PC-9 (cell line): Measurements from ENCODE around the gene SLC22A13. TPM values are rescaled to one million over a fixed set of nuclear protein-coding genes. Genes with fewer than 3 reads are reported as not detected.

ENCODE experiments used
- BruUV-seq: library from RNA; stranded (reverse); fragments of 400-500 nt; replicated peaks from 2 replicates; lab custom pipeline; 2021; lab: Mats Ljungman, UMichigan
- CTCF ChIA-PET: fragments of 300-600 bp; sonication (Branson Sonifier 250); formaldehyde crosslinking; loops from one replicate; lab custom pipeline; 2022; ENCODE audit warnings: antibody characterized with exemption; lab: Charles Lee
- POLR2A ChIA-PET: fragments of 300-600 bp; sonication (Branson Sonifier 250); formaldehyde crosslinking; loops from one replicate; lab custom pipeline; 2022; ENCODE audit warnings: antibody characterized with exemption; ENCODE audit not compliant: unreplicated experiment; lab: Charles Lee
- DNase-seq, 2 experiments: peaks; one replicate each; pipeline versions ENCODE4 v3.0.0 to v3.0.0-alpha.2; 2015 to 2022; ENCODE audit warnings: mixed read lengths in 1 of 2
- H2AFZ ChIP-seq: fragments of 200-600 bp; sonication (generic); 2 replicates; pipeline ENCODE4 v1.8.1; 2017; ENCODE audit warnings: antibody characterized with exemption
- H3F3A ChIP-seq: fragments of 200-600 bp; sonication (generic); 2 replicates; pipeline ENCODE4 v1.8.1; 2017; ENCODE audit warnings: antibody characterized with exemption, mild to moderate bottlenecking, low read depth; ENCODE audit not compliant: insufficient read depth
- H3K27ac ChIP-seq: fragments of 200-600 bp; sonication (generic); 2 replicates; pipeline ENCODE4 v1.6.1; 2016; ENCODE audit warnings: mixed run types
- H3K27me3 ChIP-seq: fragments of 200-600 bp; sonication (generic); 2 replicates; pipeline ENCODE4 v1.6.1; 2016; ENCODE audit warnings: low read depth, mixed run types; ENCODE audit not compliant: insufficient read depth
- H3K36me3 ChIP-seq: fragments of 200-600 bp; sonication (generic); 2 replicates; pipeline ENCODE4 v1.6.1; 2016; ENCODE audit warnings: low read depth, mixed run types
- H3K4me1 ChIP-seq: fragments of 200-600 bp; sonication (generic); replicated peaks from 2 replicates; pipeline ENCODE4 v1.6.1; 2016; ENCODE audit warnings: mixed run types; ENCODE audit not compliant: insufficient read depth
- H3K4me2 ChIP-seq: fragments of 200-600 bp; sonication (generic); 2 replicates; pipeline ENCODE4 v1.6.1; 2017; ENCODE audit warnings: mixed run types
- H3K4me3 ChIP-seq: fragments of 200-600 bp; sonication (generic); 2 replicates; pipeline ENCODE4 v1.6.1; 2016; ENCODE audit warnings: mixed run types
- H3K79me2 ChIP-seq: fragments of 200-600 bp; sonication (generic); 2 replicates; pipeline ENCODE4 v1.6.1; 2017; ENCODE audit warnings: low read depth, mixed run types
- H3K9me2 ChIP-seq: fragments of 200-600 bp; sonication (generic); 2 replicates; pipeline ENCODE4 v1.8.1; 2017; ENCODE audit warnings: mild to moderate bottlenecking; ENCODE audit not compliant: insufficient read depth
- H3K9me3 ChIP-seq: fragments of 200-600 bp; sonication (generic); 2 replicates; pipeline ENCODE4 v1.8.1; 2016; ENCODE audit warnings: low read depth; ENCODE audit not compliant: insufficient read depth
- H4K20me1 ChIP-seq: fragments of 200-600 bp; sonication (generic); 2 replicates; pipeline ENCODE4 v1.8.1; 2017; ENCODE audit not compliant: insufficient read depth
- EZH2 ChIP-seq: fragments of 200-600 bp; sonication (generic); IDR thresholded peaks from 2 replicates; pipeline ENCODE4 v1.8.0; 2017; ENCODE audit warnings: antibody characterized with exemption, low read depth
- intact Hi-C: fragments of 100-400 bp; cut with micrococcal nuclease; formaldehyde crosslinking; loops from one replicate; pipeline ENCODE4 v1.10.0; 2022; ENCODE audit not compliant: unreplicated experiment
- total RNA-seq: library from RNA; stranded (reverse); gene quantifications from 2 replicates; pipeline ENCODE4 v1.2.3, GENCODE V29; 2021
- TF ChIP-seq, protein P1 (sequence below): fragments of 200-600 bp; sonication (generic); conservative IDR thresholded peaks from 2 replicates; pipeline ENCODE4 v1.6.1; 2017; ENCODE audit warnings: mixed run types, antibody characterized with exemption, mild to moderate bottlenecking, moderate library complexity

The SLC22A13 gene
- total RNA-seq, 1 experiment from 2014 or later: 0.44 TPM

DNA sequence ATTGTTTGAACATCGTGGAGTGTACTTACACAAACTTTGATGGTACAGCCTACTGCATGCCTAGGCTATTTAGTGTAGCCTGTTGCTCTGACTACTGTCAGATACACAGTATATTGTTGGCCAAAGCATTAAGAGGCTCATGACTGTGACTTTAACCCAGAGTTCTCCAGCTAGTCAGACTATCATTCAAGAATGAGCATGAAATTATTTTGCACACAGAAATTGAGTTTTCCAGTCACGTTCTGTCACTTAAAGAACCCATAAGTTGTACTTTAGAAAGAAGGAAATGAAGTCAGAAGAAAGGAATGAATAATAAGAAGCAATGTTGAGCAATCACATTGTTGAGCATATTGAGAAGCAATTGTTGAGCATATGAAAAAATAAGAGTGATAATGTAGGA is 37.6 kb upstream of the SLC22A13 start:
- no peak overlapping the region for H2AFZ ChIP-seq
- no peak for DNase-seq

DNA sequence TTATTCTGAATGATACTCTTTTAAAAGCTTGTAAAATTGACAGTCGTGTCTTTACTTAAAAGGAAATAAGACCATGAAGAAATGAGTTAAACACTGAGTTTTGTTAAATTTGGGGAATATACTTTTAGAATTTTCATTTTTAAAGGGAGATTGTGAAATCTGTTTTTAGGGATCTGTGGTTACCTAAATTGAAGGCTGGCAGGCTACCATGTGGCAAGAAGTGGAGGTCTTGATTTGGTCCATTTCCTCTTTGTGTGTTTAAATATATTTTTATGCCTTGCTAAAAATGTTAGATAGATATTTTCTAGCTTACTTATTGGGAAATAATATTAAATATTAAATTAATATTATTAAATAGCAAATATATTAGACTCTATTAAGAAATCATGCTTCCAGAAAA is 36.6 kb upstream of the SLC22A13 start:
- Histone ChIP-seq H3K4me3 (no peak overlapping the region), H3K79me2 (0 out of 2 replicates have a peak, but pooled peaks cover 3% of the 10 kb centered on the region), H3K4me1 (peaks cover 5% of the 10 kb centered on the region; the same call in 1 of the 2 replicates), H3K27ac (no peak overlapping the region), H2AFZ (no peak overlapping the region), H3K4me2 (no peak overlapping the region), H3F3A (peaks cover 9% of the 10 kb centered on the region; the same call in 1 of the 2 replicates), H4K20me1 (no peaks in the 10 kb centered on the region; the same call in 1 of the 2 replicates), H3K9me2 (no peaks in the 10 kb centered on the region), H3K27me3 (no peaks in the 10 kb centered on the region), H3K9me3 (no peaks in the 10 kb centered on the region; the same call in 1 of the 2 replicates), H3K36me3 (peaks cover 41% of the 10 kb centered on the region)
- ChIA-PET POLR2A (no interaction called here), CTCF (interaction anchor here (0.6 kb wide), 1 partner anchor 43 kb away, joined by 6 read pairs; no protein-coding TSS in a partner anchor)
- TF ChIP-seq, protein P1, sequence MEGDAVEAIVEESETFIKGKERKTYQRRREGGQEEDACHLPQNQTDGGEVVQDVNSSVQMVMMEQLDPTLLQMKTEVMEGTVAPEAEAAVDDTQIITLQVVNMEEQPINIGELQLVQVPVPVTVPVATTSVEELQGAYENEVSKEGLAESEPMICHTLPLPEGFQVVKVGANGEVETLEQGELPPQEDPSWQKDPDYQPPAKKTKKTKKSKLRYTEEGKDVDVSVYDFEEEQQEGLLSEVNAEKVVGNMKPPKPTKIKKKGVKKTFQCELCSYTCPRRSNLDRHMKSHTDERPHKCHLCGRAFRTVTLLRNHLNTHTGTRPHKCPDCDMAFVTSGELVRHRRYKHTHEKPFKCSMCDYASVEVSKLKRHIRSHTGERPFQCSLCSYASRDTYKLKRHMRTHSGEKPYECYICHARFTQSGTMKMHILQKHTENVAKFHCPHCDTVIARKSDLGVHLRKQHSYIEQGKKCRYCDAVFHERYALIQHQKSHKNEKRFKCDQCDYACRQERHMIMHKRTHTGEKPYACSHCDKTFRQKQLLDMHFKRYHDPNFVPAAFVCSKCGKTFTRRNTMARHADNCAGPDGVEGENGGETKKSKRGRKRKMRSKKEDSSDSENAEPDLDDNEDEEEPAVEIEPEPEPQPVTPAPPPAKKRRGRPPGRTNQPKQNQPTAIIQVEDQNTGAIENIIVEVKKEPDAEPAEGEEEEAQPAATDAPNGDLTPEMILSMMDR: no peak
- TF ChIP-seq EZH2: no peak
- no TSS peak for BruUV-seq
- intact Hi-C loops: no loop called here
- DNase-seq: no peak

More for the DNA sequence above, 37.6 kb upstream of the SLC22A13 start:
- POLR2A ChIA-PET: interaction anchor here (0.8 kb wide), 1 partner anchor 49 kb away, joined by 5 read pairs; no protein-coding TSS in a partner anchor
- no peak overlapping the region for H3K4me2 ChIP-seq
- H3K9me3 ChIP-seq: no peaks in the 10 kb centered on the region; the same call in 1 of the 2 replicates
- no peak overlapping the region for H3K4me3 ChIP-seq
- H3K27me3 ChIP-seq: no peaks in the 10 kb centered on the region
- intact Hi-C loops: no loop called here
- H3K79me2 ChIP-seq: 0 out of 2 replicates have a peak, but pooled peaks cover 3% of the 10 kb centered on the region
- no peaks in the 10 kb centered on the region; the same call in 1 of the 2 replicates for H4K20me1 ChIP-seq
- CTCF ChIA-PET: no interaction called here
- no peak overlapping the region for H3K27ac ChIP-seq
- BruUV-seq: no TSS peak
- peaks cover 9% of the 10 kb centered on the region; the same call in 1 of the 2 replicates for H3F3A ChIP-seq
- H3K9me2 ChIP-seq: no peaks in the 10 kb centered on the region
- peaks cover 47% of the 10 kb centered on the region for H3K36me3 ChIP-seq
- H3K4me1 ChIP-seq: peaks cover 5% of the 10 kb centered on the region; the same call in 1 of the 2 replicates
- TF ChIP-seq, protein P1: no peak
- TF ChIP-seq EZH2: no peak

DNA sequence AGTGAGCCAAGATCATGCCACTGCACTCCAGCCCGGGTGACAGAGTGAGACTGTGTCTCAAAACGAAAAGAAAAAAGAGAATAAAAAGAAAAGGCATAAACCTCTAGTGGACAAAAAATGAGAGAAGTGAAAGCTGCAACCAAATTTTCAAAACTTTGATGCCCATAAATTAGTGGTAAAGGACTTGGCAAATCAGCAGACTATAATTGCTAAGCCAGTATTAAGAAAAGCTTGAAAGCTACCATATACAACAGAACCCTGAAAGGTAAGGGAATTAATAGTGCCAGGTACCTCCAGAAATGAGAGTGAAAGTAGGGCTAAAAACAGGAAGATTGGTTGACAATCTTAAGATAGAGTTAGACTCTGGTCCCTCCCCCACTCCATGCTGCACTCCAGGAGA is 32.9 kb upstream of the SLC22A13 start:
- TF ChIP-seq EZH2: no peak
- TF ChIP-seq, protein P1: no peak
- intact Hi-C loops: no loop called here
- Histone ChIP-seq H3K9me2 (no peaks in the 10 kb centered on the region), H3K79me2 (0 out of 2 replicates have a peak, but pooled peaks cover 3% of the 10 kb centered on the region), H3K4me2 (no peak overlapping the region), H3F3A (peaks cover 3% of the 10 kb centered on the region; the same call in 1 of the 2 replicates), H3K27me3 (no peaks in the 10 kb centered on the region), H3K27ac (no peak overlapping the region), H3K4me1 (peaks cover 5% of the 10 kb centered on the region; the same call in 1 of the 2 replicates), H4K20me1 (no peaks in the 10 kb centered on the region; the same call in 1 of the 2 replicates), H2AFZ (no peak overlapping the region), H3K4me3 (no peak overlapping the region), H3K36me3 (peaks cover 26% of the 10 kb centered on the region), H3K9me3 (no peaks in the 10 kb centered on the region)
- CTCF ChIA-PET: no interaction called here
- DNase-seq: no peak
- BruUV-seq: no TSS peak
- POLR2A ChIA-PET: no interaction called here
